HG03135 (cell line): ENCODE measurements around the gene SRSF4.
"Not testable (repeated sequence)": the region's sequence is repeated elsewhere in the genome, so short reads cannot be mapped to it uniquely, and the experiment has no call there.

Experiments
- ATAC-seq: cut with Tn5 transposase; IDR thresholded peaks from one replicate; pipeline ENCODE4 v1.9.1; 2021; ENCODE audit warnings: mild to moderate bottlenecking, moderate library complexity; ENCODE audit not compliant: unreplicated experiment

SRSF4 gene

GRCh38 chr1:29166291-29166878 is 15.3 kb downstream of the SRSF4 start:
- no peak for ATAC-seq

GRCh38 chr1:29164588-29164987 is 17.1 kb downstream of the SRSF4 start:
- no peak for ATAC-seq

GRCh38 chr1:29162476-29163138 is 19.1 kb downstream of the SRSF4 start:
- no peak for ATAC-seq

- ATAC-seq: no peak
Observed at GRCh38 chr1:29162025-29162424, 19.7 kb downstream of the SRSF4 start.

GRCh38 chr1:29159773-29160172 is 21.9 kb downstream of the SRSF4 start:
- no peak for ATAC-seq

- no peak for ATAC-seq
Observed at GRCh38 chr1:29157269-29157601, 24.5 kb downstream of the SRSF4 start.

GRCh38 chr1:29156543-29157268 is 25.0 kb downstream of the SRSF4 start:
- ATAC-seq: no peak

GRCh38 chr1:29152046-29152805 is 29.5 kb downstream of the SRSF4 start:
- no peak for ATAC-seq

- ATAC-seq: not testable (repeated sequence)
Observed at GRCh38 chr1:29150346-29150745, 31.4 kb downstream of the SRSF4 start.

- ATAC-seq: no peak
Observed at GRCh38 chr1:29148656-29149491, 32.8 kb downstream of the SRSF4 start.

GRCh38 chr1:29145739-29146437 is 35.8 kb downstream of the SRSF4 start:
- ATAC-seq: no peak

GRCh38 chr1:29144178-29144577 is 37.5 kb downstream of the SRSF4 start:
- no peak for ATAC-seq

- ATAC-seq: no peak
Observed at GRCh38 chr1:29142714-29143113, 39.0 kb downstream of the SRSF4 start.

- ATAC-seq: no peak
Observed at GRCh38 chr1:29136391-29136915, 45.2 kb downstream of the SRSF4 start.

GRCh38 chr1:29134695-29135028 is 47.0 kb downstream of the SRSF4 start:
- ATAC-seq: no peak

- ATAC-seq: no peak
Observed at GRCh38 chr1:29133861-29134694, 47.6 kb downstream of the SRSF4 start.

- ATAC-seq: not testable (repeated sequence)
Observed at GRCh38 chr1:29131056-29131455, 50.6 kb downstream of the SRSF4 start.

GRCh38 chr1:29129916-29130315 is 51.8 kb downstream of the SRSF4 start:
- ATAC-seq: no peak

- ATAC-seq: no peak
Observed at GRCh38 chr1:29128739-29129138, 53.0 kb downstream of the SRSF4 start.
